ENCODE data around the gene CLCN1.

- TF ChIP-seq, protein P1, sequence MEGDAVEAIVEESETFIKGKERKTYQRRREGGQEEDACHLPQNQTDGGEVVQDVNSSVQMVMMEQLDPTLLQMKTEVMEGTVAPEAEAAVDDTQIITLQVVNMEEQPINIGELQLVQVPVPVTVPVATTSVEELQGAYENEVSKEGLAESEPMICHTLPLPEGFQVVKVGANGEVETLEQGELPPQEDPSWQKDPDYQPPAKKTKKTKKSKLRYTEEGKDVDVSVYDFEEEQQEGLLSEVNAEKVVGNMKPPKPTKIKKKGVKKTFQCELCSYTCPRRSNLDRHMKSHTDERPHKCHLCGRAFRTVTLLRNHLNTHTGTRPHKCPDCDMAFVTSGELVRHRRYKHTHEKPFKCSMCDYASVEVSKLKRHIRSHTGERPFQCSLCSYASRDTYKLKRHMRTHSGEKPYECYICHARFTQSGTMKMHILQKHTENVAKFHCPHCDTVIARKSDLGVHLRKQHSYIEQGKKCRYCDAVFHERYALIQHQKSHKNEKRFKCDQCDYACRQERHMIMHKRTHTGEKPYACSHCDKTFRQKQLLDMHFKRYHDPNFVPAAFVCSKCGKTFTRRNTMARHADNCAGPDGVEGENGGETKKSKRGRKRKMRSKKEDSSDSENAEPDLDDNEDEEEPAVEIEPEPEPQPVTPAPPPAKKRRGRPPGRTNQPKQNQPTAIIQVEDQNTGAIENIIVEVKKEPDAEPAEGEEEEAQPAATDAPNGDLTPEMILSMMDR (conservative IDR thresholded peaks at IDR 0.05; ENCODE audit: low read depth, low read length) = no peak
- TF ChIP-seq EZH2 (IDR thresholded peaks at IDR 0.05; ENCODE audit: low read length, unreplicated experiment) = no peak
- TF ChIP-seq EZH2phosphoT487 (IDR thresholded peaks at IDR 0.05; ENCODE audit: borderline replicate concordance, low read length) = no peak
These were observed 47.4 kb downstream of the CLCN1 start for GRCh38 chr7:143363016-143363937.
